NB4 (cell line): ENCODE measurements around the gene COL4A6.

Experiments used
- DNase-seq: peaks from one replicate; pipeline ENCODE4 v3.0.0; 2010; ENCODE audit warnings: low read depth
- H3K4me3 ChIP-seq: one replicate; pipeline ENCODE4 v1.5.1; 2011; ENCODE audit warnings: mild to moderate bottlenecking, low read depth, low read length, moderate library complexity
- CTCF ChIP-seq: IDR thresholded peaks from one replicate; pipeline ENCODE4 v1.5.1; 2012; ENCODE audit warnings: low read depth, low read length
- MAX ChIP-seq: IDR thresholded peaks from 2 replicates; pipeline ENCODE4 v1.6.1; 2011; ENCODE audit warnings: low read depth, low read length
- MYC ChIP-seq: IDR thresholded peaks from 2 replicates; pipeline ENCODE4 v1.6.1; 2011; ENCODE audit warnings: low read depth, low read length
- POLR2A ChIP-seq: IDR thresholded peaks from 2 replicates; pipeline ENCODE4 v1.6.1; 2011; ENCODE audit warnings: mild to moderate bottlenecking; ENCODE audit not compliant: insufficient read length; ENCODE audit errors: extremely low read depth

Gene COL4A6

GRCh38 chrX:108168961-108169740 lies 269.1 kb downstream of the COL4A6 start:
- no peak overlapping the region for H3K4me3 ChIP-seq
- no peak for DNase-seq
- TF ChIP-seq POLR2A (no peak), CTCF (no peak), MYC (no peak), MAX (no peak)

GRCh38 chrX:108167211-108167872 lies 270.9 kb downstream of the COL4A6 start:
- H3K4me3 ChIP-seq = no peak overlapping the region
- TF ChIP-seq MAX = no peak
- no peak for TF ChIP-seq POLR2A
- TF ChIP-seq CTCF = no peak
- TF ChIP-seq MYC = no peak
- DNase-seq = no peak

GRCh38 chrX:108165383-108166111 lies 272.7 kb downstream of the COL4A6 start:
- TF ChIP-seq MYC (no peak), CTCF (peak; percentile 13), POLR2A (no peak), MAX (no peak)
- DNase-seq = peak; percentile 16
- H3K4me3 ChIP-seq = no peak overlapping the region

- DNase-seq = no peak
- TF ChIP-seq MYC = no peak
- TF ChIP-seq CTCF = no peak
- no peak for TF ChIP-seq MAX
- TF ChIP-seq POLR2A = no peak
- H3K4me3 ChIP-seq = no peak overlapping the region
These were observed 274.7 kb downstream of the COL4A6 start for GRCh38 chrX:108163333-108164082.

GRCh38 chrX:108162265-108162664 lies 276.0 kb downstream of the COL4A6 start:
- no peak for DNase-seq
- TF ChIP-seq POLR2A = no peak
- TF ChIP-seq CTCF = no peak
- TF ChIP-seq MAX = no peak
- TF ChIP-seq MYC = no peak
- H3K4me3 ChIP-seq = no peak overlapping the region
